ENCODE data around the gene JARID2. TPM values are rescaled to one million over a fixed set of nuclear protein-coding genes. Genes with fewer than 3 reads are reported as not detected.
A peak's percentile ranks its signal among the peaks of the same experiment; 100 is the strongest.

JARID2 gene
- total and polyA plus RNA-seq, 2 of the 8 experiments (the other 6 are each of a cell fraction or from before 2014, with no cell fraction given): 60.1 to 239 TPM

- Histone ChIP-seq H3K27me3 (replicated peaks in 1 of 4; ENCODE audit: control insufficient read depth in 3 of 4, extremely low read depth in 1 of 4, insufficient read depth in 3 of 4, low read length in 3 of 4) (no peaks in the 10 kb centered on the region), H3K27ac (ENCODE audit: low read depth, low read length) (no peak overlapping the region), H2BK5ac (ENCODE audit: low read depth, low read length) (no peak overlapping the region), H3K4me1 (replicated peaks in 1 of 4; ENCODE audit: control insufficient read depth in 3 of 4, insufficient read depth in 4 of 4, low read length in 3 of 4) (peaks cover 15 to 32% (median 30%) of the 10 kb centered on the region in 4 experiments), H4K20me1 (replicated peaks in 1 of 2; ENCODE audit: control insufficient read depth in 1 of 2, insufficient read depth in 2 of 2, low read length in 2 of 2) (peaks cover 49 to 53% of the 10 kb centered on the region in 2 experiments), H3K14ac (ENCODE audit: insufficient read length) (no peak overlapping the region), H3K9ac (replicated peaks in 1 of 4; ENCODE audit: extremely low read depth in 1 of 4, low read depth in 3 of 4, low read length in 3 of 4) (no peak overlapping the region), H3K18ac (ENCODE audit: extremely low read depth, low read length) (no peak overlapping the region), H2AFZ (ENCODE audit: low read length) (no peak overlapping the region), H3K9me3 (ENCODE audit: insufficient read depth in 2 of 2, low read depth in 1 of 2, low read length in 1 of 2) (no peaks in the 10 kb centered on the region), H2BK12ac (ENCODE audit: low read depth, low read length) (no peak overlapping the region), H2AK5ac (ENCODE audit: low read depth, low read length) (no peak overlapping the region), H2BK20ac (ENCODE audit: low read length) (no peak overlapping the region), H4K8ac (ENCODE audit: extremely low read depth, insufficient read depth, low read length) (no peak overlapping the region), H3K23me2 (ENCODE audit: low read depth, low read length) (no peaks in the 10 kb centered on the region), H3K4ac (replicated peaks; ENCODE audit: insufficient read length, low read depth, low read length) (no peak overlapping the region), H3K4me2 (ENCODE audit: insufficient read depth in 1 of 2, low read depth in 2 of 2, low read length in 2 of 2) (peak overlapping the region in 1 of 2 experiments; percentile 41; a peak in 2 of 4 replicates), H3K23ac (ENCODE audit: insufficient read length) (no peak overlapping the region), H3K36me3 (ENCODE audit: control insufficient read depth in 2 of 4, insufficient read depth in 4 of 4, low read length in 3 of 4) (peaks cover 0 to 34% (median 5%) of the 10 kb centered on the region in 4 experiments; a peak in 3 of 8 replicates), H2BK120ac (replicated peaks; ENCODE audit: low read depth, low read length) (no peak overlapping the region), H4K5ac (ENCODE audit: insufficient read length, low read depth, low read length) (no peak overlapping the region), H4K91ac (replicated peaks; ENCODE audit: insufficient read length, low read length) (no peak overlapping the region), H3K79me2 (ENCODE audit: control insufficient read depth in 1 of 2, insufficient read depth in 2 of 2, low read length in 2 of 2) (peaks cover 97 to 100% of the 10 kb centered on the region in 2 experiments), H3K4me3 (ENCODE audit: extremely low read depth in 1 of 4, insufficient read depth in 2 of 4, low read depth in 3 of 4, low read length in 4 of 4) (no peak overlapping the region; a peak in 1 of 8 replicates), H3K56ac (replicated peaks; ENCODE audit: insufficient read length, low read depth, low read length) (no peak overlapping the region), H2BK15ac (ENCODE audit: low read length) (no peak overlapping the region), H3K79me1 (ENCODE audit: low read depth, low read length) (no peaks in the 10 kb centered on the region)
- WGBS, 2 experiments (ENCODE audit: extremely low coverage in 1 of 2, insufficient coverage in 1 of 2, insufficient read length in 1 of 2, insufficient replicate concordance in 2 of 2, low coverage in 1 of 2, low lambda C conversion rate in 2 of 2, missing lambda C conversion rate in 1 of 2): 87% methylated on average over 8 of the region's 8 CpGs; no CpG with 5 or more reads in 1 of the 2 experiments
- no peak for FAIRE-seq
- no peak for DNase-seq (ENCODE audit: low read depth in 1 of 2, low spot score in 2 of 2)
- ChIA-PET POLR2A (ENCODE audit: partially characterized antibody) (no interaction called here), CTCF (ENCODE audit: partially characterized antibody) (interaction anchor here (0.6 kb wide), 1 partner anchor 27 kb away, joined by 4 read pairs; no protein-coding TSS in a partner anchor)
- no peak for TF ChIP-seq CREB1 (IDR thresholded peaks at IDR 0.05)
- no peak for TF ChIP-seq SRF (IDR thresholded peaks at IDR 0.05; ENCODE audit: low read depth, low read length)
- no peak for TF ChIP-seq MAX (IDR thresholded peaks at IDR 0.05)
- TF ChIP-seq ASH2L (IDR thresholded peaks at IDR 0.05; ENCODE audit: low read length): no peak
- no peak for TF ChIP-seq POU5F1 (IDR thresholded peaks at IDR 0.05; ENCODE audit: low read depth, low read length)
- no peak for TF ChIP-seq TAF1 (IDR thresholded peaks at IDR 0.05; ENCODE audit: low read depth, low read length)
- TF ChIP-seq NRF1 (IDR thresholded peaks at IDR 0.05; ENCODE audit: low read depth, low read length): no peak
- no peak for TF ChIP-seq SUZ12 (IDR thresholded peaks at IDR 0.05; ENCODE audit: low read length)
- TF ChIP-seq KDM1A (IDR thresholded peaks at IDR 0.05; ENCODE audit: borderline replicate concordance, low read length): no peak
Observed at GRCh38 chr6:15257357-15258132, 11.7 kb downstream of the JARID2 start.
